Fibroblast of villous mesenchyme (primary cell): Measurements from ENCODE around the gene LRRC53. TPM values are rescaled to one million over a fixed set of nuclear protein-coding genes. Genes with fewer than 3 reads are reported as not detected.
A peak's percentile ranks its signal among the peaks of the same experiment; 100 is the strongest.

Experiments
- DNase-seq: peaks from one replicate; pipeline ENCODE4 v3.0.0-alpha.2; 2010; ENCODE audit warnings: low read depth
- H3K4me3 ChIP-seq: 2 replicates; pipeline ENCODE4 v1.5.1; 2011; ENCODE audit warnings: low read depth, mild to moderate bottlenecking, low read length
- total RNA-seq: library from RNA; depleted of rRNA; stranded (reverse); fragments of >200 nt; gene quantifications from 2 replicates; pipeline ENCODE4 v1.2.3, GENCODE V29; 2012
- TF ChIP-seq, protein P1 (sequence below): IDR thresholded peaks from 2 replicates; pipeline ENCODE4 v1.5.1; 2012; ENCODE audit warnings: low read depth, mild to moderate bottlenecking, low read length; ENCODE audit not compliant: insufficient read depth

LRRC53 gene
- total RNA-seq, 1 donor, result not detected

DNA sequence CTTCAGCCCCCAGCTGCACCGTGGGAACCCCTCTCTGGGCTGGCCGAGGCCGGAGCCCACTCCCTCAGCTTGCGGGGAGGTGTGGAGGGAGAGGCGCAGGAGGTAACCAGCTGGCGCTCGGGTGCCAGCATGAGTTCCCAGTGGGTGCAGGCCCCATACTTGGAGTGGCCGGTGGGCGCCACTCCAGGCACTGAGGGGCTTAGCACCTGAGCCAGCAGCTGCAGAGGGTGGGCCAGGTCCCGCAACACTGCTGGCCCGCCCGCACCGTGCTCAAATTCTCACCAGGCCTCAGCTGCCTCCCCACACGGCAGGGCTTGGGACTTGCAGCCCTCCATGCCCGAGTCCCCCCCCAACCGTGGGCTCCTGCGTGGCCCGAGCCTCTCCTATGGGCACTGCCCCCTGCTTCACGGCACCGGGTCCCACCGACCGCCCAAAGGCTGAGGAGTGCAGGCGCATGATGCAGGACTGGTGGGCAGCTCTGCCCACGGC is 47.2 kb downstream of the LRRC53 start:
- DNase-seq, result no peak
- no peak overlapping the region for H3K4me3 ChIP-seq
- TF ChIP-seq, protein P1, sequence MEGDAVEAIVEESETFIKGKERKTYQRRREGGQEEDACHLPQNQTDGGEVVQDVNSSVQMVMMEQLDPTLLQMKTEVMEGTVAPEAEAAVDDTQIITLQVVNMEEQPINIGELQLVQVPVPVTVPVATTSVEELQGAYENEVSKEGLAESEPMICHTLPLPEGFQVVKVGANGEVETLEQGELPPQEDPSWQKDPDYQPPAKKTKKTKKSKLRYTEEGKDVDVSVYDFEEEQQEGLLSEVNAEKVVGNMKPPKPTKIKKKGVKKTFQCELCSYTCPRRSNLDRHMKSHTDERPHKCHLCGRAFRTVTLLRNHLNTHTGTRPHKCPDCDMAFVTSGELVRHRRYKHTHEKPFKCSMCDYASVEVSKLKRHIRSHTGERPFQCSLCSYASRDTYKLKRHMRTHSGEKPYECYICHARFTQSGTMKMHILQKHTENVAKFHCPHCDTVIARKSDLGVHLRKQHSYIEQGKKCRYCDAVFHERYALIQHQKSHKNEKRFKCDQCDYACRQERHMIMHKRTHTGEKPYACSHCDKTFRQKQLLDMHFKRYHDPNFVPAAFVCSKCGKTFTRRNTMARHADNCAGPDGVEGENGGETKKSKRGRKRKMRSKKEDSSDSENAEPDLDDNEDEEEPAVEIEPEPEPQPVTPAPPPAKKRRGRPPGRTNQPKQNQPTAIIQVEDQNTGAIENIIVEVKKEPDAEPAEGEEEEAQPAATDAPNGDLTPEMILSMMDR, result no peak

DNA sequence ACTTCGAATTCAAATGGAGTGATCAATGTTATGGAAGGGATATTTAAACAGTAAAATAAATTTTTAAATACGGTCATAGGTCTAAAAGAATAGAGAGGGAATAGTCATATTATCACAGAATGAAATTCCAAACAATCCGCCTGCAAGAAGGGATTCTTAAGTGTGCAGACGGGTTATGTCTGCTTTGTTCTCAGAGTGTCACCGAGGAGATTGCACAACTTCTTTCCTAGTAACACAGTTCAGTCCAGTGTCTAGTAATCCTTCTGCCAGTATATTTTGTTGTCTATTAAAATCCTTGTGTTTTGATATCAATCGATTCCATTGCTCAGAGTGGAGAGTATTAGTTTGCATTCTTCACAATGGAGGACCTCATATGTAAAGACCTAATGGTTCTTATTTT is 48.4 kb downstream of the LRRC53 start:
- DNase-seq, result peak; percentile 1
- TF ChIP-seq, protein P1, result no peak
- no peak overlapping the region for H3K4me3 ChIP-seq

DNA sequence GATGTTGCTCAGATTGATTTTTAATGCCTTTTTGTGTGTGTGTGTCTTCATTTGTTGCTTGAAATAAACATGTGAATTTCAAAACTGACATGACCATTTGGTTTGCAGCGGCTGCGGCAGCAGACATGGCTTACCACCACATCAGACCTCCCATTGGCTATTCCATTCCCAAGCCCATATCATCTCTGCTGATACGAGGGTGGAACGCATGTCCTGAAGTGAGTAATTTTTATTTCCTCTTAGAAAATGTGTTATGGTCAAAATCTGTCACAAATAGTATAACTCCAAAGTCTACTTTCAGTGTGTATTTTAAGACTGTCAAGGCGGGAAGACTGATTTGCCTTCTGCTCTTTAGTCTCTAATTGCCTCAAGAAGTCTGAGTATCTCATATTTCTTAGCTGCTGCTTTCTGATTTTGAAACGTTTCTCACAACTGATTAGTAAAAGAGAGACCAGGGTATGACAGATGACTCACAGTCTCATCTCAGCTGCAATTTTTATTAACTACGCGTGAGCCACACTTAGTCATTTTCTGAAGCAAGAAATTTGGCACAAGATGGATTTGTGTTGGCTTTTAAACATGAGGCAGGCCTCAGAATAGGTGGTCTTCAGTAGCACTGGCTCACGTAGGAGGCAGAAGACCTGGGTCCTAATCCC is 49.0 kb downstream of the LRRC53 start:
- no peak overlapping the region for H3K4me3 ChIP-seq
- TF ChIP-seq, protein P1, result no peak
- DNase-seq, result peak; percentile 3

DNA sequence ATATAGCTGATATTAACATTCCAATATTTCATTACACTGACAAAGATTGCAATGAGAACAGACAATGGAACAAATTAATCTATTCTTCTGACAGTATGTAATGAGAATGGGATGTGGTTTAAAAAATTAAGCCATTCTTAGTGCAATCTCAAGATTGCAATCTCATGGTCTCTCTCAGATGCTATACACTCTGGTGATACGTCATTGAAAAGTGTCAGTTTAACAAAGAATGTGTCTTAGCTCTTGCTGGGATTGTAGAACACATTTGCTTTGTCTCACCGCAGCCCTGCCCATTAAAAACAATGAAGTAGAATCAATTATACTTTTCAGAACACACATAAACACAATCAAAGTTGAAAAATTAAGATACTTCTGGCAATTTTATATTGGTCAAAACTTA is 55.2 kb downstream of the LRRC53 start:
- H3K4me3 ChIP-seq, result no peak overlapping the region
- DNase-seq, result no peak
- TF ChIP-seq, protein P1, result no peak

DNA sequence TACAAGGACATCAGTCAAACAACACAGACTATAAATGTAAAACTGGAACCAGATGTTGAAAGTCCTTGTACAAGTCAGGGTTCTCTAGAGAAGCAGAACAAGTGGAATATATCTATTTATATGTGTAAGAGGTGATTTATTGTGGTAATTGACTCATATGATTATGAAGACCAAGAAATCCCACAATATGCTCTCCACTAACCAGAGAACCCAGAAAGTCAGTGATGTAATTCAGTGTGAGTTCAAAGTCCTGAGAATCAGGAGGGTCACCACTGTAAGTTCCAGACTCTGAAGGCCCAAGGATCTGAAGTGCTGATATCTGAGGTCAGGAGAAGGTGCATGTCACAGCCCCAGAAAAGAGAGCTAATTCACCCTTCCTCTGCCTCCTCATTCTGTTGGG is 57.0 kb downstream of the LRRC53 start:
- DNase-seq, result no peak

DNA sequence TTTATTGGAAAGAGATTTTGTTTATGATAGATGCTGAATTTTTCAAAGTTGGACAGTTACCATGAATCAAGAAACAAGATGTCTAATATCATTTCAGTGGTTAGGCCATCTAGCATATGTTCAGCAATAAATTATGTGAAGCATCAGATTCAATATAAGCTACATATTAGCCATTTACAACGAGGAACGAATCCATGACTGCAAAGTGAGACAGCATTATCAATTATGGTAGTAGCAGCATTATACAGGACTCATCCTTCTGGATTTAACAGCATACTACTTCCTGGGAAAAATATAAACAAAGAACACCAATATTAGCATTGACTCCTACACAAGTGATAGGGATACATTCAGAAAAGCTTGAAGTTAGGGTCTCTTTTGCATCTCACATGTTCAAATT is 59.1 kb downstream of the LRRC53 start:
- TF ChIP-seq, protein P1, result no peak
- H3K4me3 ChIP-seq, result no peak overlapping the region
- no peak for DNase-seq

More for the DNA sequence above, 57.0 kb downstream of the LRRC53 start:
- H3K4me3 ChIP-seq, result no peak overlapping the region
- TF ChIP-seq, protein P1, result no peak

DNA sequence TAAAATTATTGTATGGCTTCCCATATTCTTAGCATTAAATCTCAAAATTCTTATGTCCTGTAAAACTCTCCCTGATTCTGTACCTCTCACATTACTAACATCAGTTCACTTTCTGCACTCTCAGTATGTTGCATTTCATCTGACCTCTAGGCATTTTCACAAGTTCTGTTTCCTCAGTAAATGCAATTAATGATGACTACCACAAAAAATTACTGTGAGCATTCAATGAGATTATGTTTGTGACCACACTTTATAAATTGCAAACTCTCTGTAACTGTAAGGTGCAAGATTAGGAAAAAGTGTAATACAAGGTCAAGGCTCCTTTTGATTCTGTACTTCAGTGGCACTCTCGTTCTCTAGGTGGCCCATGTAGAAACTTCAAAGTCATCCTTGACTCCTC is 60.4 kb downstream of the LRRC53 start:
- no peak overlapping the region for H3K4me3 ChIP-seq
- TF ChIP-seq, protein P1, result no peak
- DNase-seq, result no peak
